Activated naive CD8-positive, alpha-beta T cell treated with anti-CD3 and anti-CD28 coated beads, Interleukin-2, amount 10 ng/mL, durations not matched to agents 7 days and 5 days (primary cell): Measurements from ENCODE around the gene SMCHD1. TPM values are rescaled to one million over a fixed set of nuclear protein-coding genes. Genes with fewer than 3 reads are reported as not detected.
"Not testable (repeated sequence)": the region's sequence is repeated elsewhere in the genome, so short reads cannot be mapped to it uniquely, and the experiment has no call there.

Experiments used
- ATAC-seq: fragments of 150-1000 bp; cut with Tn5 transposase; one replicate; pipeline ENCODE4 v1.10.0; 2021; ENCODE audit warnings: low read depth, moderate library complexity
- POLR2A ChIA-PET: fragments of 350-600 bp; sonication (Branson Sonifier 250); formaldehyde crosslinking; loops from one replicate; lab custom pipeline; 2021; ENCODE audit warnings: antibody characterized with exemption; lab: Charles Lee
- DNase-seq: peaks from one replicate; pipeline ENCODE4 v3.0.0; 2021
- H3K27ac Mint-ChIP-seq: one replicate; pipeline ENCODE4 v1.8.0; 2022; ENCODE audit warnings: mild to moderate bottlenecking, mixed read lengths
- H3K27me3 Mint-ChIP-seq: one replicate; pipeline ENCODE4 v1.8.0; 2022; ENCODE audit warnings: mild to moderate bottlenecking, moderate library complexity, mixed read lengths
- H3K36me3 Mint-ChIP-seq: one replicate; pipeline ENCODE4 v1.8.0; 2021; ENCODE audit warnings: mild to moderate bottlenecking, mixed read lengths
- H3K4me1 Mint-ChIP-seq: one replicate; pipeline ENCODE4 v1.8.0; 2021; ENCODE audit warnings: mixed read lengths
- H3K4me3 Mint-ChIP-seq: one replicate; pipeline ENCODE4 v1.8.0; 2022; ENCODE audit warnings: mild to moderate bottlenecking, moderate library complexity, mixed read lengths
- H3K9me3 Mint-ChIP-seq: one replicate; pipeline ENCODE4 v1.8.0; 2021; ENCODE audit warnings: mixed read lengths
- total RNA-seq, 2 experiments: library from RNA; stranded (reverse); gene quantifications; one replicate each; pipeline ENCODE4 v1.2.3, GENCODE V29; 2021

Gene SMCHD1
- total RNA-seq, 2 experiments from 2014 or later: 171 to 177 TPM

DNA sequence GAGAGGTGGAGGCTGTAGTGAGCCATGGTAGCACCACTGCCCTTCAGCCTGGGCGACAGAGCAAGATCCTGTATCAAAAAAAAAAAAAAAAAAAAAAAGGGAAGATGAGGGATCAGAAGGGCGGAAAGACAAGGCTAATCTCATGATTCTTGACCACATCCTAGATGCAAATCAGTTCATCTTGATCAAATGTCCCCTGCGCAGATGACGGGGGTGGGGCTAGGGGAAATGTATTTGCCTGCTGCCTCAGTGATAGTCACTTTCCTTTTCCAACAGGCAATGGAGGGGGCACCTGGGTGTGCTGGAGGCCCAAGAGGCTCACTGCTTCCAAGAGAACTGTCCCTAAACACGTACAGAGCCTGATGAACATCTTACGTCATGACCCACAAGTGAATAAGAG is 187.6 kb downstream of the SMCHD1 start:
- Mint-ChIP-seq H3K4me3 (no peak overlapping the region), H3K27ac (no peak overlapping the region), H3K9me3 (peaks cover 3% of the 10 kb centered on the region), H3K36me3 (no peaks in the 10 kb centered on the region), H3K4me1 (peaks cover 8% of the 10 kb centered on the region), H3K27me3 (peaks cover 34% of the 10 kb centered on the region)
- POLR2A ChIA-PET: no interaction called here
- ATAC-seq: no peak
- DNase-seq: no peak

DNA sequence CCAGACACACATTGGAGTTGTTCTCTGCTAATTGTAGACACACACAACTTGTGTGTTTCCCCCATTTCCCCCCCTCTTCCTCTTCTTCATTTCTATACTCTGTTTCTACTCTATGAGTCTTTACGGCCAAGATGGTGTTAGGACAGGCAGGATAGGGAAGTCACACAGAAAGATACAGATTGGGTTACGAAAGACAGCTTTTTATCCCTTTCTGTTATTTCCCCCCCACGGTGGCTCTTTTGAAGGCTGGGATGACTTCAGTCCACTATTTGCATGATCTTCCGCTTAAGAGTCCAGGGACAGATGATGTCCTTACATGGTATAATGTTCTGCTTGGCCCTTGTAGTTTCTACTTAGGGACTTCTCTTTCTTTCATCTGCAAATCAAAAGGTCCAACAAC is 189.6 kb downstream of the SMCHD1 start:
- Mint-ChIP-seq H3K4me3 (no peak overlapping the region), H3K9me3 (no peaks in the 10 kb centered on the region), H3K27ac (no peak overlapping the region), H3K4me1 (peaks cover 15% of the 10 kb centered on the region), H3K36me3 (no peaks in the 10 kb centered on the region), H3K27me3 (peaks cover 54% of the 10 kb centered on the region)
- POLR2A ChIA-PET: no interaction called here
- DNase-seq (no peak), ATAC-seq (no peak)

DNA sequence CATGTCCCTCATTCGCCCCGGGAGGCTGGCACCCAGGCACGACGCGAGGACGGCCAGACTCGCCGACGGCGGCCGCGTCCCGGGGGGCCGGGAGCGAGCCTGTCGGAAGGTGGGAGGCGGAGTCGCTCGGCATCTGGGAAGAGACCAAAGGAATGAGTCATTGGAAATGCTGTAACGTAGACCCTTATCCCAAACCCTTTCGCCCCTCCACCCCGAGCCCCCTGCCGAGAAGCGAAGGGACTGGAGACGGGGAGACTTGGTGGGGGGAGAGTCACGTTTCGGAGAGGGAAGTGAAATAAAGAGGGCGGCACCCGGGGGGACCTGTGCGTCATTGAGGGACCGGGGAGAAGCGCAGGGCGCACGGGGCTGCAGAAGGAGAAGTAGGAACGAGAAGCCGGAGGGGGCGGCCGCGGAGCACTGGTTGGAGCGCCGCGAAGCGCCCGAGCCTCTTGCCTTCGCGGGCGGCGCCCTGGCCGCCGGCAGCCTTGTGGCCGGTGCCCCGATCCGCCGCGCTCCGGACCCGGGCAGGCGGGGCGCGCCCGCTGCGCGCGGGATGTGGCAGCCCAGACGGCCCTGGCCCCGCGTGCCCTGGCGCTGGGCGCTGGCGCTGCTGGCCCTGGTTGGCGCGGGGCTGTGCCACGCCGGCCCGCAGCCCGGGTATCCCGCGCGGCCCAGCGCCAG is 191.2 kb downstream of the SMCHD1 start, which contains the start of gene EMILIN2:
TSS of gene EMILIN2 (plus strand) at position 371 of the 681 bp plus-strand sequence. CDS start at position 554, 183 bp downstream.
- Mint-ChIP-seq H3K27ac (peak within 1 kb of the TSS; percentile 67), H3K27me3 (peaks cover 65% of the 10 kb centered on the region), H3K9me3 (no peaks in the 10 kb centered on the region), H3K36me3 (no peaks in the 10 kb centered on the region), H3K4me1 (peaks cover 15% of the 10 kb centered on the region), H3K4me3 (peak within 1 kb of the TSS; percentile 86)
- ATAC-seq (peak; percentile 12), DNase-seq (peak; percentile 58)
- POLR2A ChIA-PET: interaction anchor here (1.0 kb wide), 1 partner anchor 37 kb away, joined by 3 read pairs; no protein-coding TSS in a partner anchor

DNA sequence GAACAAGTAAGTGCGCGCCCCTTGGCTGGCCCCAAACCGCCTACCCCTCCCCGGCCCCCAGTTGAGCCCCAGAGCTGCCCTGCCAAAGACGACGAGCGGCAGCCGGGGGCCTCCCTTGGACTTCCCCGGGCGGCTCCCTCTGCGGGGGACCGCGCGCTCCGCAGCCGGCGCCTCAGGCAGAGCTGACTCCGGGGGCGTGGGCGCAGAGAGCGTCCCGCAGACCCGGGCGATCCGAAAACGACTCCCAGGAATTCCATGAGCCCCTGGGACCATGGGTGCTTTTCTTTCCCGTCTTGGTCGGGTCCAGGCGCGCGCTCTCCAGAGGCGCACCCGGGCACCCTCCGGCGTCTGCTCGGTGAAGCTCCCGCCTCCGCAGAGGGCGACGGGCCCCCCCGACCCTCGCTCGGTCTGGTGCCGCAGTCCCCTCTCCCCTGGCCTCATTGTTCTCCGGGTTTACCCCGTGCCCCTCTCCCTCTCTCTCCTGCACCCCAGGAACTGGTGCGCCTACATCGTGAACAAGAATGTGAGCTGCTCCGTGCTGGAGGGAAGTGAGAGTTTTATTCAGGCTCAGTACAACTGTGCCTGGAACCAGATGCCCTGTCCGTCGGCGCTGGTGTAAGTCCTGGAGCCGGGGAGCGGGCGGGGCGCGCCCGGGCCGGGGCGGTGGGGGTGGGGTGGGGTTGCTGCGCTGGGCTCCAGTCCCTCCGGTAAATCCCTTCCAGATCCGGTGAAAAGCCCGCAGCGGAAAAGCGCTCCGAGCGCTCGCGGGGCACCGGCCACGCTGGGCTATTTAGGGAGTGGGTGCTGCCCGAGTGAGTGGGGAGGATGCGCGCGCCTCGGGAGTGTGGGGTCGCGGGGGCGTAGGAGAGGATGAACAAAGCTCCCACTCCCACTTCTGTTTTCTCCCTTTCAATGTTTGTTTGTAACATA is 192.1 kb downstream of the SMCHD1 start:
- peaks cover 66% of the 10 kb centered on the region for H3K27me3 Mint-ChIP-seq
- no peaks in the 10 kb centered on the region for H3K9me3 Mint-ChIP-seq
- peak; percentile 61 for DNase-seq
- peak; percentile 68 for ATAC-seq
- H3K4me3 Mint-ChIP-seq: peak overlapping the region; percentile 84
- no peaks in the 10 kb centered on the region for H3K36me3 Mint-ChIP-seq
- no peak overlapping the region for H3K27ac Mint-ChIP-seq
- POLR2A ChIA-PET: interaction anchor here (1.0 kb wide), 1 partner anchor 36 kb away, joined by 3 read pairs; no protein-coding TSS in a partner anchor
- peaks cover 15% of the 10 kb centered on the region for H3K4me1 Mint-ChIP-seq

DNA sequence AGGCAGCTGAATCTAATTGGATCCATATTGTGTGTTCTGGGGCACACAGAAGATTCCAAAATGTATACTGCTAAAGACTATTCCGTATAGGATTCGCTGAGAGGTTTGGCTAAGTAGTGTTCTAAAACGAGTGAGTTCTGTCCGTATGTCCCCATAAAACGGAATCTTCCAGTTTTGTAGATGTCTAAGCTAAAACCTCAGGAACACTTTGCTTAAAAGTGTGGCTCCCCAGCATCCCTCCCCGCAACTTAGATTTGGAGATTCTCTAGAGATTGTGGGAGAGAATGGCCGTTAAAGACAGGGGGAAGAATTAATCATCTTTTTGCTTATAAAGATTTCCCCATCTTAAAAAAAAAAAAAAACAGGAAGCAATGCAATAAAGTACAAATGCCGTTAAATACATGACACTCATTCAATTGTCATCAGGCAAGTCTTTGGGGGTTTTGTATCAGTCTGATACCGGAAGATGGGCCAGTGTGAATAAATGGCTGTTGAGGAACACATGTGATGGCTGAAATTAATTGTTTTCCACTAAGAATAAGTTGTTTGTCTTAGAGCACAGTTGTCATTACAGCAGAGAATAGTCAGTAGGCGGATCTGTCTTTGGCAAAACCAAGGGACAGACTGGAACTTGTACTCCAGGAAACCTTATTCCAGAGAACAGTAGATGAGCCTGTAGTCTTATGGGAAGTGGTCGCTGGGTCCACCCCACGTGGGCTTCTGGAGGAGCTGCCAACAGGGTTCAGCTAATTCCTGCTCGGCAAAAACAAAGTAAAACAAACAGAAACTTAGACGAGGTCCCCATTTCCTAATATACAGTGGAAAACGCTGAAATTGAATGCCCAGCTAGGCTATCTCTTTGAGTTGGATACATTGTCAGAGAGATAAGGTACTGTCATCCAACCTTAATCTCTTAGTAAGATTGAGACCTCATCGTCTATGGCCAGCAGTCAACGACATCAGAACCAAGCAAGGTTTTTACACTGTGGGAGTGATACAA is 193.0 kb downstream of the SMCHD1 start:
- Mint-ChIP-seq H3K4me1 (peaks cover 15% of the 10 kb centered on the region), H3K36me3 (no peaks in the 10 kb centered on the region), H3K9me3 (no peaks in the 10 kb centered on the region), H3K27ac (no peak overlapping the region), H3K27me3 (peaks cover 68% of the 10 kb centered on the region), H3K4me3 (peak overlapping the region; percentile 84)
- ATAC-seq: no peak
- no peak for DNase-seq
- POLR2A ChIA-PET: no interaction called here

DNA sequence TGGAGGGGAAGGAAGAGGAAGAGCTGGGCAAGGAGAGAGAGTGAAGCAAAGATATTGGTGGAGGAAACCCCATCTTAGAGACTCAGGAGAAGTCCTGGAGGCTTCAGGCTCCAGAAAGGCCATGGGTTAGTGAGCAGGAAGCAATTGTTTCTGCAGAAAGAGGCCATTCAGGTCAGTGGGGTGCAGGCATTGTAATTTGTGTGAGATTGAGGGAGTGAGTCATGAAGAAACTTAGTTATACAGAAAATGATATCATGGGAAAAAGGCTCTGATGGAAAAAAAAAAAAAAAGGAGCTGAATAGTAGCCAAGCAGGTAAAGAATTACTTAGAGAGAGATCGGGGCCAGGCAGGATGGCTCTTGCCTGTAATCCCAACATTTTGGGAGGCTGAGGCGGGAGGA is 195.3 kb downstream of the SMCHD1 start:
- Mint-ChIP-seq H3K36me3 (no peaks in the 10 kb centered on the region), H3K4me3 (no peak overlapping the region), H3K27ac (no peak overlapping the region), H3K4me1 (peaks cover 15% of the 10 kb centered on the region), H3K27me3 (peaks cover 58% of the 10 kb centered on the region), H3K9me3 (no peaks in the 10 kb centered on the region)
- ATAC-seq (no peak), DNase-seq (no peak)
- POLR2A ChIA-PET: interaction anchor here (0.6 kb wide), 1 partner anchor 63 kb away, joined by 3 read pairs; no protein-coding TSS in a partner anchor

DNA sequence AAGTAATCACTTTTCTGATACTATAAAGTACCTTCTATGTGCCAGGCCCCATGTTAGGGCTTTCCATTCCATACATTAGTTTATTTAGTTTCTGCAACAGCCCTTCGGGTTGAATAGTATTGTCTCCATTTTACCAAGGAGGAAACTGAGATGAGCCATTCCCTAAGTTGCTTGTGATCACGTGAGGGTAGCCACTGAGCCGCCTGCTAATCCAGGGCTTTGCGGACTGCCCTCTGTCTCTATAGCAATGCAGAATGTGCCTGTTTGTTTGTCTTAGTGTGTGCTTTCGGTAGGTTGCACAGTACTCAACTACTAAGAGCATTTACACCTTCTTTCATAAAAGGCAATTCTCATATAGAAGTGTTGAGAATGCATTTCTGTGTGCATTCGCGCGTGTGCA is 196.2 kb downstream of the SMCHD1 start:
- POLR2A ChIA-PET: no interaction called here
- Mint-ChIP-seq H3K36me3 (no peaks in the 10 kb centered on the region), H3K4me3 (no peak overlapping the region), H3K27me3 (peaks cover 54% of the 10 kb centered on the region), H3K27ac (no peak overlapping the region), H3K4me1 (peaks cover 10% of the 10 kb centered on the region), H3K9me3 (no peaks in the 10 kb centered on the region)
- no peak for ATAC-seq
- no peak for DNase-seq

DNA sequence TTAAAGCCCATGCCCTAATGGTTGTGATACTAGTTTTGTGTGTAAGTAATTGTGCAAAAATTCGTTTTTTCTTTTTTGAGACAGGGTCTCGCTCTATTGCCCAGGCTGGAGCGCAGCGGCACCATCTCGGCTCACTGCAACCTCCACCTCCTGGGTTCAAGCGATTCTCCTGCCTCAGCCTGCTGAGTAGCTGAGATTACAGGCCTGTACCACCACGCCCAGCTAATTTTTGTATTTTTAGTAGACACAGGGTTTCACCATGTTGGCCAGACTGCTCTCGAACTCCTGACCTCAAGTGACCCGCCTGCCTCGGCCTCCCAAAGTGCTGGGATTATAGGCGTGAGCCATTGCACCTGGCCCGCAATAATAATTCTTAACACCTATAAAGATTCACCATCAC is 196.9 kb downstream of the SMCHD1 start:
- peaks cover 59% of the 10 kb centered on the region for H3K27me3 Mint-ChIP-seq
- H3K27ac Mint-ChIP-seq, H3K4me1 Mint-ChIP-seq, POLR2A ChIA-PET, H3K9me3 Mint-ChIP-seq, H3K4me3 Mint-ChIP-seq, ATAC-seq, DNase-seq, H3K36me3 Mint-ChIP-seq: not testable (repeated sequence)

DNA sequence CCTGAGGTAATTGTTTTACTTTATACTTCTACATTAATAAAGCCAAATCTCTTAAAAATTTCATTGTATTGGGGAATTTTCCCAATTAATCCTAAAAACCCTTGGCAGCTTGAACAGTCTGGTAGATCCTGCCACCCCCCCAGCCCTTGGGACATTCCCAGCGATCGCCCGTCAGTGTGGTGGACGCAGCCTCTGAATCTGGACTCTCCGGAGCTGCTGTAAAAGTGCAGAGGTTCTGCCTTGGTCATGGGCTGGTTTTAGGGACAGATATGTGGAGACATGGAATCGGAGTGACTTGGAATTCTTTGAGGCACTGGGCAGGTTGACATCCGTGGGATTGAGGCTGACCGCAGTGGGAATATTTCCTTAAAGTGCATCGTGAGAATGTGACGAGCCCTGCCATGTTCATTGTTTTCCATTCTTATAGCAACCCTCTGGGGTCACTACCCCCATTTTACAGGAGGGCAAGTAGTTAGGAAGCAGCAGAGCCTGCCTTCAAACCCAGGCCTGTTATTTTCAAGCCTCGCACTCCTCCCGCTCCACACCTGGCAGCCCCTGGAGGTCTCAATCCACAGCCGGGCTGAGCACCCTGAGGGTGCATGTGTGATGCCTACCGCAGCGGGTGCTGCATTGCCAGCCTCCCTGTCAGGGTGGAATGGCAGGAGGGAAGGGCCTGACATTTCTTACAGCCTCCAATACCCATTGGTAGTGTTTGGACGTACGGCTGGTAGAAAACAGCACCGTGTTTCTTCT is 197.8 kb downstream of the SMCHD1 start:
- H3K4me1 Mint-ChIP-seq: peaks cover 5% of the 10 kb centered on the region
- POLR2A ChIA-PET: no interaction called here
- H3K27ac Mint-ChIP-seq: no peak overlapping the region
- H3K4me3 Mint-ChIP-seq: no peak overlapping the region
- ATAC-seq (no peak), DNase-seq (no peak)
- H3K27me3 Mint-ChIP-seq: peaks cover 52% of the 10 kb centered on the region
- H3K9me3 Mint-ChIP-seq: no peaks in the 10 kb centered on the region
- H3K36me3 Mint-ChIP-seq: no peaks in the 10 kb centered on the region

DNA sequence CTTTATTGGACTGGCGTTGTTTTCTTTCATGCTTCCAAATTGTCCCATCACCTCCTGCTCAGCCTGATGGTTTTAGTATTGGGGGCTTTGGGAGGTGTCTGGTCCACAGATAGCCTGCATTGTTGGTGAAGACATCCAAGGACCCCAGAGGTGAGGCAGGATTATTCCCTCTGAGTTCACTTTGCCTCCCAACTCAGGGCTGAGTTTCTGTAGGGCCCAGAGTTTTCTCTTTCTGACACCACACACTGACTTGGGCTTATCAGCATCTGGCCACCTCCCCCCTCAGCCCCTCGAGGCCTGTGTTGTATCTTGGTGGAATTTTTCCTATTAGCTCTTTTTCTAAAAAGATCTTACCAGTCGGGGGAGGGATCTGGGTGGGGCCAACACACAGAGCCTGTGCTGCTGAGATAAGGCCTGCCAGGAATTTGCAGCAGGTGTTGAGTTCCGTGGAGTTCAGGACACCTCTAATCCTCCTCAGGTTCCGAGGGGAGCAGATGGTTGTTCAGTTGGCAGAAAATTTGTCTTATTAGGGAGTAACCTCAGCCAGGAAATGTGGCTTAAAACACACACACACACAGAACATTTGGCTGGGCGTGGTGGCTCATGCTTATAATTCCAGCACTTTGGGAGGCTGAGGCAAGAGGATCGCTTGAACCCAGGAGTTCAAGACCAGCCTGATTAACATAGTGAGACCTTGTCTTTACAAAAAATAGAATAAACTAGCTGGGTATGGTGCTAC is 198.6 kb downstream of the SMCHD1 start:
- POLR2A ChIA-PET: no interaction called here
- no peak overlapping the region for H3K4me3 Mint-ChIP-seq
- ATAC-seq (no peak), DNase-seq (no peak)
- no peaks in the 10 kb centered on the region for H3K36me3 Mint-ChIP-seq
- no peak overlapping the region for H3K27ac Mint-ChIP-seq
- no peaks in the 10 kb centered on the region for H3K4me1 Mint-ChIP-seq
- peaks cover 47% of the 10 kb centered on the region for H3K27me3 Mint-ChIP-seq
- no peaks in the 10 kb centered on the region for H3K9me3 Mint-ChIP-seq
